ENCODE data around the gene GLDC.
A peak's percentile ranks its signal among the peaks of the same experiment; 100 is the strongest.
"Not testable (repeated sequence)": the region's sequence is repeated elsewhere in the genome, so short reads cannot be mapped to it uniquely, and the experiment has no call there.

Gene GLDC

GRCh38 chr9:6645355-6646292 is at the start of gene GLDC:
GLDC (minus strand) TSS chr9:6645729; CDS start chr9:6645499, 230 bp downstream.
- peak; percentile 27 for DNase-seq

GRCh38 chr9:6692881-6693361 is 47.4 kb upstream of the GLDC start:
- DNase-seq = no peak

GRCh38 chr9:6692433-6692832 is 46.9 kb upstream of the GLDC start:
- DNase-seq = no peak

- DNase-seq = not testable (repeated sequence)
Observed at GRCh38 chr9:6690675-6691070, 45.1 kb upstream of the GLDC start.

- no peak for DNase-seq
Observed at GRCh38 chr9:6689893-6690674, 44.6 kb upstream of the GLDC start.

GRCh38 chr9:6687180-6687579 is 41.7 kb upstream of the GLDC start:
- no peak for DNase-seq

GRCh38 chr9:6686396-6686795 is 40.9 kb upstream of the GLDC start:
- DNase-seq = no peak

GRCh38 chr9:6681957-6682501 is 36.5 kb upstream of the GLDC start:
- no peak for DNase-seq

- DNase-seq = peak; percentile 85
Observed at GRCh38 chr9:6681147-6681956, 35.8 kb upstream of the GLDC start.

GRCh38 chr9:6680797-6681146 is 35.2 kb upstream of the GLDC start:
- DNase-seq = no peak

GRCh38 chr9:6677803-6678202 is 32.3 kb upstream of the GLDC start:
- DNase-seq = no peak

- no peak for DNase-seq
Observed at GRCh38 chr9:6676254-6676921, 30.9 kb upstream of the GLDC start.

GRCh38 chr9:6675268-6675667 is 29.7 kb upstream of the GLDC start:
- no peak for DNase-seq

DNA sequence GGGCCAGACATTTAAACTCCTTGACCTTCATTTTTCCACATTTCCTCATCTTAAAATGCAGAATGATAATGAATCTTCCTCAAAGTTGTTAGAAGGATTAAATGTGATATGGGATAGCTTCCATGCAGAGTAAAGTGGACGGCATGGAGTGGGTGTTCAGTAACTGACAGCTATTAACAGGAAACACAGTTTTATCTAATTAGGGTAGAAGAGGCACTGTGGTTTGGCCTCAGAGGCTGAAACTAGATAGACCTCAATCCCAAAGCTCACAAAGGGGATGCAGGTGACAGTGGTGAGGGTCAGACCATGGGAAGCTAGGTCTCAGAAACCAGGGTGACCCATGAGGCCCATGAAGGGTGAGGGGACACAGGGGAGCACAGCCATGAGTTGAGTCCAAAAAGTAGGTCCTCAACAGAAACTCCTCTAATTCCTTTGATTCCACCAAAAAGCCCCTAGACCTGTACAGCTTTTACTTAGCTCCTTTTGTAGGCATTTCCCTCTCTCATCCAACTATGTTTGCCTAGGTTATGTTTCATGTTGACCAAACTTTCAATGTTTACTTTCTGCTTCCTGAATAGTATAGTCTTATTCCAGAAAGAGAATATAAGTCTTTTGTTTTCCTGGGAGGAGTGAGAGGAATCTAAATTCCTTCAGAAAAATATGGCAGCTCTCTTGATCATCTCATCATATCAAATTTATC is 27.9 kb upstream of the GLDC start:
- DNase-seq = no peak

DNA sequence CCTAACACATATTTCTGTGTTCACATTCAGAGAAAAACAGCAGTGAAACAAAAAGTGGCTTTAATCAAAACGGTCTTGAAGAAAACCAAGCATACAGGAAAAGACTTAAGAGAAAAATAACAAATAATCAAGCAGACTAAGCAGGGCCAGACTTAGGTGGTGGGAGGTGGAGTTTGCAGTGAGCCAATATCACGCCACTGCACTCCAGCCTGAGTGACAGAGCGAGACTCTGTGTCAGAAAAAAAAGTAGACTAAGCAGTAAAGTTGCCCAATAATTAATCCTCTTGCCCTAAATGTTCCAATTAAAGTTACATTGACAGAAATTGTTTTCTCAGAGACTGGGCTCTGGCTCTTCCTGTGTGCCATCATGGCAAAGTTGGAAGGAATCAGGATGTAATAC is 26.6 kb upstream of the GLDC start:
- no peak for DNase-seq

DNA sequence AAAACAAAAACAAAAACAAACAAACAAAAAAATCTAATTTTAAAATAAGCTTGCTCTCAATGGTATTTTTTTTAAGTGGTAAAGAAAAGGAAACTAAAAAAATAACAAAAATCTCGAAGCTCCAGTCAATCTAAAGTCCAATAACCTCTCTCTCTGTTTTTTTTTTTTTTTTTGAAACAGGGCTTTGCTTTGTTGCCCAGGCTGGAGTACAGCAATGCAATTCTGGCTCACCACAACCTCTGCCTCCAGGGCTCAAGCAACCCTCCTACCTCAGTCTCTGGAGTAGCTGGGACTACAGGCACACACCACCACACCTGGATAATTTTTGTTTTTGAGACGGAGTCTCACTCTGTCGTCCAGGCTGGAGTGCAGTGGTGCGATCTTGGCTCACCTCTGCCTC is 25.9 kb upstream of the GLDC start:
- no peak for DNase-seq

DNA sequence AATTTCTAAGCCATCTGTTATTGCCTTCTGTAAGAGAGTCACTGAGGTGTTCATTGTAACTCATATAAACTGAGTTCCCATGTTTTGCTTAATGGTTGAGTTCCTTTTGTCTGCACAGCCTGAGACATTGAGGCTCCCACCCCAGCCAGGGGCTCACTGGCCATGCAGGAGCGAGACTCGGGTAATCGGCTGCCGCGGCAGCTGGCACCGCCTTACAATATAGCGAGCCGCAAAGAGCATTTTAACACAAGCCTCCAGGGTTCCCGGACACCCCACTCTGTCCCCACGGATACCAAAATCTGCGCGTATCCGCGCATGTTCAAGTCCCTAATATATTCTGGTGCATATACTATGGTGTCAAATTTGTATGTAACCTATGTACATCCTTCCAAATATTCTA is 24.4 kb upstream of the GLDC start:
- no peak for DNase-seq

- DNase-seq = no peak
Observed at GRCh38 chr9:6667633-6668280, 22.2 kb upstream of the GLDC start.

- no peak for DNase-seq
Observed at GRCh38 chr9:6667080-6667479, 21.6 kb upstream of the GLDC start.

GRCh38 chr9:6665628-6666027 is 20.1 kb upstream of the GLDC start:
- DNase-seq = no peak

DNA sequence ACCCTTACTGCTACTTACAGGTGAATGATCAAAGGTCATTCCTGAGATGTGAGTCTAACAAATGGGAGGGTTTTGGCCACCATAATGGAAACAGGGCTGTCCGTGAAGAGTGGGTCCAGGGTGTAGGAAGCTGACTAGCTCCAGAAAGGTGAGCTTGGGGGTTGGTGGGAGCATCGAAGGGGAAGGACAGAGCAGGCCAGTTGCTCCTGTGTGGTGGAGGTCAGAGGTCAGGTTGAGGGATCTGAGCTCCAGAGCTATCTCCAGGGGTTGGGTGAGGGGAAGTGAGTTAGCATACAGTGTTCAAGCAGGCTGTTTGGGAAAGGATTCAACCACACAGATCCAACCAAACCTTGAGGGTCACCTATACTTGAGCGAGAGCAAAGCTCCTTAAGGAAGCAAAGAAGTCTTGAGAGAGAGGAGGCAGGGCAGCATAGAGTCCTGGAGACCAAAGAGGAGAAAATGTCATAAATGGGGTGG is 18.7 kb upstream of the GLDC start:
- no peak for DNase-seq
